ENCODE data around the gene RERE. TPM values are rescaled to one million over a fixed set of nuclear protein-coding genes. Genes with fewer than 3 reads are reported as not detected.
A peak's percentile ranks its signal among the peaks of the same experiment; 100 is the strongest.
"Not testable (repeated sequence)": the region's sequence is repeated elsewhere in the genome, so short reads cannot be mapped to it uniquely, and the experiment has no call there.

RERE gene
- polyA plus RNA-seq, 3 donors from 2014 or later: 3.8 to 5.9 (median 3.8) TPM

DNA sequence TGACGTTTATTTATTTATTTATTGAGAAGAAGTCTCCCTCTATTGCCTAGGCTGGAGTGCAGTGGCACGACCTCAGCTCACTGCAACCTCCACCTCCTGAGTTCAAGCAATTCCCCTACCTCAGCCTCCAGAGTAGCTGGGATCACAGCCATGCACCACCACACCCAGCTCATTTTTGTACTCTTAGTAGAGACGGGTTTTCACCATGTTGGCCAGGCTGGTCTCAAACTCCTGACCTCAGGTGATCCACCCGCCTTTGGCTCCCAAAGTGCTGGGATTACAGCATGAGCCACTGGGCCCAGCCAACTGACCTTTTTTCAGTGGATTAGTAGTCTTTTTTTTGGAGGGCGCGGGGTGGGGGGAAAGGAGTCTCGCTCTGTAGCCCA lies 90.6 kb downstream of the RERE start:
- not testable (repeated sequence) for H3K27ac Mint-ChIP-seq; H3K27me3 Mint-ChIP-seq (ENCODE audit: low read depth in 3 of 3); DNase-seq; H3K4me3 Mint-ChIP-seq; H3K36me3 Mint-ChIP-seq; H3K9me3 Mint-ChIP-seq
- peaks cover 15 to 34% of the 10 kb centered on the region in 2 donors for H3K4me1 Mint-ChIP-seq

DNA sequence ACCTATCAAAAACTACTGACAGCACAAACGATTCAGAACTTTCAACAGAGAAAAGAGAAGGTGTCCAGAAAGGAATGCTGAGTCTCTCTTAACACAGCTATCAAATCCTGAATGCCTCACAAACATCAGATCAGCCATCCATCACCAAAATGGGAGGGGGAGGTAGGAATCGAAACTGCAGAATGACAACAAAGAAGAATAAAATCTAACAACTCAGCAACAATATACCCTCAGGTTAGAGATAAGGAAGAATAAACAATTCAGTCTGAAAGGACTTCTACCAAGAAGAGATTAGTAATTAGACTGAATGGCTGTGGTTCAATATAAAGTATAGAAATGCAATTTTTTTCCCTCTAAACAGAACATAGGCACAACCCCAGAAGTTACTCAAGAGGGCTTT lies 94.4 kb downstream of the RERE start:
- peaks cover 10 to 23% of the 10 kb centered on the region in 2 donors for H3K4me1 Mint-ChIP-seq
- DNase-seq: no peak
- peak overlapping the region in 1 of 6 donors; percentile 15 for H3K27ac Mint-ChIP-seq
- peaks cover 0 to 2% (median 0%) of the 10 kb centered on the region in 3 donors for H3K27me3 Mint-ChIP-seq (ENCODE audit: low read depth in 3 of 3)
- no peaks in the 10 kb centered on the region for H3K9me3 Mint-ChIP-seq
- no peak overlapping the region for H3K4me3 Mint-ChIP-seq
- peaks cover 0 to 4% (median 0%) of the 10 kb centered on the region in 3 donors for H3K36me3 Mint-ChIP-seq

DNA sequence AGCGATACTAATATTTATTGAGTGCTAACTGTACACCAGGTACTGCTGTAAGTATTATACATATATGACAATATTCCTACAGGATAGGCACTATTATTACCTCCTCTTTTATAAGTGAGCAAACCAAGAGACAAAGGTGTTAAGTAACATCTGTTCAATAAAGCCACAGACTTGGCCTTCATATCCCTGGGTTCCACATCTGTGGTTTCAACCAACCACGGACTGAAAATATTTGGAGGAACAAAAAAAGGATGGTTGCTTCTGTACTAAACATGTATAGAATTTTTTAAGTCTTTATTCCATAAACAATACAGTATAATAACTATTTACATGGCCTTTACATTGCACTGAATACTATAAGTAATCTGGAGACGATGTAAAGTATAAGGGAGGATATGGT lies 95.1 kb downstream of the RERE start:
- peaks cover 0 to 2% (median 0%) of the 10 kb centered on the region in 3 donors for H3K27me3 Mint-ChIP-seq (ENCODE audit: low read depth in 3 of 3)
- H3K9me3 Mint-ChIP-seq: no peaks in the 10 kb centered on the region
- H3K36me3 Mint-ChIP-seq: peaks cover 0 to 4% (median 0%) of the 10 kb centered on the region in 3 donors
- no peak for DNase-seq
- no peak overlapping the region for H3K4me3 Mint-ChIP-seq
- peaks cover 6 to 22% of the 10 kb centered on the region in 2 donors for H3K4me1 Mint-ChIP-seq
- peak overlapping the region in 1 of 6 donors; percentile 59 for H3K27ac Mint-ChIP-seq

DNA sequence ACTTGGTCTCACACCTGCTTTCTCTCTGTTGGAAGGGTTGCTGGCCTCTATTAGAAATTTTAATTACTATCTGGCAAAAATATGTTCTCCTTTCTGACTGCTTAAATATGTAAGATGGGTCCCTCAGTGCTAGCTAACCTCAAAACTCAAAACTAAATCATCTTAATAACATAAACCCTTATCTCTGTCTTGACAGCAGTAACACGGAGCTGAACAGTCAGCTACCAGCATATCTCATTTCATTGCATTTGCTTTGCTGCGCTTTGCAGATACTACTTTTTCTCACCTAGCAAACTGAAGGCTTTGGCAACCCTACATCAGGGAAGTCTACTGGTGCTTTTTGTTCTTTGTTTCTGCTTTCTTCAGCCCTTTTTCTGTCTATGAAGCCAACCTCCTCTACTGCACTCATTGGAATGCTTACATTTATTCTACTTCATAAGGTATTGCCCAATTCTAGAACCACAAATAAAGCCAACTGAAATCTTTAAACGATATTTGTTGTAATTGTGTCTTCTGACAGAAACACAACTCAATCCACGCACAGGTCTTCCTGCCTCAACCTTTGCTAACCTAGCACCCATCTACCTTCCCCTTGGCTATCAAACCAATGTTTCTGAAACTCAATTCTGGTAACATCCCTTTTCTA lies 95.6 kb downstream of the RERE start:
- DNase-seq: no peak
- no peaks in the 10 kb centered on the region for H3K9me3 Mint-ChIP-seq
- H3K27ac Mint-ChIP-seq: peak overlapping the region in 1 of 6 donors; percentile 59
- peaks cover 0 to 4% (median 0%) of the 10 kb centered on the region in 3 donors for H3K36me3 Mint-ChIP-seq
- H3K4me3 Mint-ChIP-seq: no peak overlapping the region
- H3K4me1 Mint-ChIP-seq: peaks cover 6 to 22% of the 10 kb centered on the region in 2 donors
- H3K27me3 Mint-ChIP-seq (ENCODE audit: low read depth in 3 of 3): peaks cover 0 to 2% (median 0%) of the 10 kb centered on the region in 3 donors

DNA sequence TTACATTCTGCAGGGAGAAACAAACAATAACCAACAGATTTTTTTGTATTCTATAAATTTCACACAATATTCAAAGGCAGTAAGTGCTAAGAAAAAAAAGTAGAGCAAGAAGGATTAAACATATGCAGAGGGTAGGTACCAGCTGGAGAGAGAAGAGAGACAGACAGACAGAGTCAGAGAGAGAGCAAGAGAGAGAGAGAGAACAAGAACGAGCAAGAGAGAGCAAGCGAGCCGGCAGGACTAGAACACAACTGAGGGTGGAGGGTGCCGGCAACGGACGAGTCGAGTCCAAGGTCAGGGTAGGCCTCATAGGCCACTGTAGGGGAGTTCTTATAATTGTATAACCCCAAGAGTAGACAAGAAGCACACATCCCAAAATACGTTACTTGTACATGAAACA lies 97.1 kb downstream of the RERE start:
- H3K9me3 Mint-ChIP-seq: no peaks in the 10 kb centered on the region
- H3K36me3 Mint-ChIP-seq: peaks cover 0 to 4% (median 0%) of the 10 kb centered on the region in 3 donors
- H3K4me1 Mint-ChIP-seq: peaks cover 4 to 22% of the 10 kb centered on the region in 2 donors
- peaks cover 0 to 2% (median 0%) of the 10 kb centered on the region in 3 donors for H3K27me3 Mint-ChIP-seq (ENCODE audit: low read depth in 3 of 3)
- DNase-seq: no peak
- peak overlapping the region in 2 of 6 donors; percentile 11 to 26 for H3K27ac Mint-ChIP-seq
- H3K4me3 Mint-ChIP-seq: no peak overlapping the region

DNA sequence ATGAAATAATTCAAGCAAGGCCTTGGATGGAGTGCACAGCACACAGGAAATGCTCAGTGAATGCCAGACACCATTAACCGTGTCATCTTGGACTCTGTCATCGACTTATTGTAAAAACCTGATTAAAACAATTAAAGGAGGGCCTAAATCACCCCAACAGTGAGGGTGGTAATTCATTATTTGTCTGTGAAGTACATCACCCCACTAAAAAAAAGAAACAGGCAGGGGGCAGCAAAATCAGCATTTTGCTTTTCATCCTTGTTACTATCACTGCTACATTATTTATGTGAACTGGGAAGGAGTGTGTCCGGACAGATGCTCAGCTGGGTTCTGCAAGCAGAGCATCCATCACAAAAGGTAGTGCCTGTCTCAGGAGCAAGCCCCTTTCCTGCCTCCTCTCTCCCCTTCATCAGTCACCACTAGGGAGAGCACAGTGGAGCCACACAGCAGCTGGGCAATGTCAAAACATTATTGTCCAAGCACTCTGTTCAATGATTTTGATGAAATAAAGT lies 98.5 kb downstream of the RERE start:
- DNase-seq: no peak
- Mint-ChIP-seq H3K9me3 (no peaks in the 10 kb centered on the region), H3K36me3 (peaks cover 0 to 4% (median 0%) of the 10 kb centered on the region in 3 donors), H3K27me3 (ENCODE audit: low read depth in 3 of 3) (no peaks in the 10 kb centered on the region), H3K27ac (no peak overlapping the region), H3K4me1 (peaks cover 10 to 31% of the 10 kb centered on the region in 2 donors), H3K4me3 (no peak overlapping the region)

DNA sequence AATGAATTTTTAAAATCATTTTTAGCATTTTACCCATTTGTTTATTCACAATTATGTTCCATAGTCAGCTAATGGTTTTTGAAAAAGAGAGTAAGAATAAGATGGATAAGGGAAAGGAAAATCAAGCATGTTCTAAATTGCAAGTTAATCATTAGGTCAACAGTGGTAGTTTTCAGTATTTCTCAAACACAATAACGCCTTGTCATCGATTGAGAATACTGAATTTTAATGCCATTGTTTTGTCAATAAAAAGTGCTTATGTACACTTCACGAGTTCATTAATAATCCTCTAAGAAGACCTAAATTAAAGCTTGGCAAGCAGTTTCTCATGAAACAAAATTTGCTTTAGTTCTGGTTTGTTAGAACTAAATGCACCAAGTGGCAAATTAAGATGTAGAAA lies 100.3 kb downstream of the RERE start:
- no peak overlapping the region for H3K4me3 Mint-ChIP-seq
- peaks cover 20 to 34% of the 10 kb centered on the region in 2 donors for H3K4me1 Mint-ChIP-seq
- DNase-seq: no peak
- no peaks in the 10 kb centered on the region for H3K27me3 Mint-ChIP-seq (ENCODE audit: low read depth in 3 of 3)
- H3K9me3 Mint-ChIP-seq: no peaks in the 10 kb centered on the region
- H3K36me3 Mint-ChIP-seq: peaks cover 0 to 4% (median 0%) of the 10 kb centered on the region in 3 donors
- no peak overlapping the region for H3K27ac Mint-ChIP-seq

DNA sequence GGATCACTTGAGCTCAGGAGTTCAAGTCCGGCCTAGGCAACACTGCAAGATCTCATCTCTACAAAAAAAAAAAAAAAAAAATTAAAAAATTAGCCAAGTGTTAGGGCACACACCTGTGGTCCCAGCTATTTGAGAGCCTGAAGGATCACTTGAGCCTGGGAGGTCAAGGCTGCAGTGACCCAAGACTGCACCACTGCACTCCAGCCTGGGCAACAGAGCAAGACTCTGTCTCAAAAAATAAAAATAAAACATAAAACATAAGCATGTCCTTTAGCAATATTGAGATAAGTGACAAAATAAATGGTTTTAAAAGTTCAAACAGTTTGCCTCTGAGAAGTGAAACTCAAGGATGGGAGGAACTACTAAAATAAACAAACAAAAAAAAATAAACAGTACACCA lies 101.2 kb downstream of the RERE start:
- Mint-ChIP-seq H3K27ac (no peak overlapping the region), H3K9me3 (no peaks in the 10 kb centered on the region), H3K36me3 (peaks cover 0 to 7% (median 0%) of the 10 kb centered on the region in 3 donors), H3K27me3 (ENCODE audit: low read depth in 3 of 3) (no peaks in the 10 kb centered on the region), H3K4me3 (no peak overlapping the region), H3K4me1 (peaks cover 26 to 36% of the 10 kb centered on the region in 2 donors)
- DNase-seq: no peak

DNA sequence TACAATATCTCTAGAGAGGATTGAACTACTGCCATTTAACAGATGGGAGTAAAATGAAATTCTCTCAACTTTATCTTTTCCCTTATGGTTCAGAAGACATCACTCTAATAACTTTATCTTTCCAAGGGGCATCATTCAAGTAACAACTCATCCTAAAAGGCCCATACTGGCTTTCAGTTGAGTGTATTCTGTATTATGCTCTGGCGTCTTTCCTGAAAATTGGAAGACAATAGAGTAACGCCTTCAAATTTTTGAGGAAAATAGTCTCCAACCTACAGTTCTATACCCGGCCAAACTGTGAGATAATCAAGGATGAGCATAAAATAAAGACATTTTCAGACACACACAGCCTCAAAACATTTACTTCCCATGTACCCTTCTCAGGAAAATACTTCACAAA lies 103.3 kb downstream of the RERE start:
- Mint-ChIP-seq H3K4me1 (peaks cover 27 to 38% of the 10 kb centered on the region in 2 donors), H3K9me3 (no peaks in the 10 kb centered on the region), H3K4me3 (peak overlapping the region in 2 of 5 donors; percentile 44 to 46), H3K27me3 (ENCODE audit: low read depth in 3 of 3) (no peaks in the 10 kb centered on the region), H3K27ac (peak overlapping the region; percentile 27 to 87 (median 80)), H3K36me3 (peaks cover 0 to 4% (median 0%) of the 10 kb centered on the region in 3 donors)
- DNase-seq: no peak

DNA sequence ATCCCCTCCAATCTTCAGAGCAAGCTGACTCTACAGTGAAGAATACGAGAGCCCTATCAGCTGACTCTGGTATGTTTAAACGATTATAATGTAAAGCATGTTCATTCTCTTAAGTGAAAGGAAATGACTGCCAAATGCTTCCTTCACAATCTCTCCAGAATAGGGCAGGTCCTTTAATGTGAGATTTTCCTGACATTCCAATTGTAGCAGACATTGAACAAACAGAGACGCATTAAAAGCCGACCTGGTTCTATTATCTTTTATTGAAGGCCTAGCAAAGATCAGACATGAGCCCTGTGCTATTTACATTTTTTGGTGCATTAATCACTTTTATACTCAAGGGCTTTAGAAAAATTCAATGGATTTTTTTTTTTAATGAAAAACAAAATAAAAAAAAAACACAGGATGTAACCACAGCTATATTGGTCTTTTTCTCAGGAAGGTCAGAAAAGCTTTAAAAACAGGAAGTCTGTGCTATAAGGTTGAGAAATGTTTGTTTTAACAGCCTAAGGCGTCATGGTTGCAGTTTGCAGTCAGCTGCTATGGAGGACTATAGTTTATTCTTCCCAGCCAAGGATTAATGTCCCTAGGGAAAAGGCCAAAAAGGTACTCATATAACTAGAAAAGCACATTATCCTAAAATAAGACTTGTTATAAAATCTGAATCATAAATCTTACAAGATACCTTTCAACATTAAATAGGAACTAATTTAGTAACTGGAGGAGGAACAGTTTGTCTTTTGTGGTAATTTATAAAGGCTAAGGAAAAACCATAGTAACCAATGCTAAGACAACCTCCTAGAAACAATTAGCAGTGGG lies 104.8 kb downstream of the RERE start:
- Mint-ChIP-seq H3K4me1 (peaks cover 27 to 31% of the 10 kb centered on the region in 2 donors), H3K27ac (peak overlapping the region; percentile 70 to 95 (median 86)), H3K27me3 (ENCODE audit: low read depth in 3 of 3) (no peaks in the 10 kb centered on the region), H3K4me3 (peak overlapping the region; percentile 47 to 78 (median 67)), H3K9me3 (no peaks in the 10 kb centered on the region), H3K36me3 (peaks cover 0 to 4% (median 0%) of the 10 kb centered on the region in 3 donors)
- peak; percentile 25 to 38 (median 36) for DNase-seq

DNA sequence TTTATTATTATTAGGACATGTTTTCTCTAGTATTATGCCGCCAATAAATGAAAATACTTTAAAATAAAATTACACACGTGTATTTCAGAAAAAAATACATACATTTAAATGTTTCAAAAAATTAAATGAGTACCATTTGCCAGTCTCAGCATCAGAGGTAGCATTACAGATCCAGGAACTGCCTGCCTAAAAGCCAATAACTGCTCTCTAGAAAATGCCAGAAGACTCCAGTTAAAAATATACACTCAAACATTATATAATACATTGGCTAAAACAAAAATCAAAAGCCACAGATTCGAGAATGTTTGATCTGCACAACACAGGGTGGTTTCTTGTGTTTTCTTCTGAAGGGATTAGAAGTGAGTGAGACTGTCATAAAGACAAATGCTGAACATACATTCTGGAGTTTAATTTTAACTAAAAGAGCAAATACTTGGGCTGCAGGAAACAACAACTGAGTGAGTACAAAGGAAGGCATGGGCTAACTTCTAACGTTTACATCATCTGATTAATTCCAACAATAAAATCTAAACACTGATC lies 105.5 kb downstream of the RERE start:
- peaks cover 0 to 4% (median 0%) of the 10 kb centered on the region in 3 donors for H3K36me3 Mint-ChIP-seq
- H3K9me3 Mint-ChIP-seq: no peaks in the 10 kb centered on the region
- H3K27ac Mint-ChIP-seq: peak overlapping the region; percentile 70 to 95 (median 86)
- no peak for DNase-seq
- H3K4me3 Mint-ChIP-seq: peak overlapping the region; percentile 47 to 78 (median 67)
- H3K27me3 Mint-ChIP-seq (ENCODE audit: low read depth in 3 of 3): no peaks in the 10 kb centered on the region
- H3K4me1 Mint-ChIP-seq: peaks cover 27 to 31% of the 10 kb centered on the region in 2 donors

DNA sequence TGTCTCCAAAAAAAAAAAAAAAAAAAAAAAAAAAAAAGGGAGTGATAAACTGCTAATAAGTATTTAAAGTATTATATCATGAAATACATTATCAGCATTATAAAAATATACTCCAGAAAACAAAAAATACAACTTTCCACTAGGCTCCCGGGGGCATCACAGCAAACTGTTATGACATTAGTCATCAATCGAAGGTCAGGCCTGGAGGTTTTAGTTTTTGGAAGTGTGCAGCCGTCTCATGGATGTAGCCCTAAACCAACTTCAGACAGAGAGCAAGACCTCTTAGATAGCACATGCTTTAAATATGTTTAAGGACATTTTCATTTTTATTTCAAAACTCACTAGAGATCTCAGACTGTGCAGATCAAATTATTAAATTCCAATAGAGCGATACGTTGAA lies 106.3 kb downstream of the RERE start:
- peaks cover 0 to 4% (median 0%) of the 10 kb centered on the region in 3 donors for H3K36me3 Mint-ChIP-seq
- no peaks in the 10 kb centered on the region for H3K9me3 Mint-ChIP-seq
- peak overlapping the region in 3 of 6 donors; percentile 7 to 53 (median 52) for H3K27ac Mint-ChIP-seq
- peaks cover 27 to 31% of the 10 kb centered on the region in 2 donors for H3K4me1 Mint-ChIP-seq
- H3K27me3 Mint-ChIP-seq (ENCODE audit: low read depth in 3 of 3): no peaks in the 10 kb centered on the region
- DNase-seq: no peak
- H3K4me3 Mint-ChIP-seq: peak overlapping the region in 2 of 5 donors; percentile 8

DNA sequence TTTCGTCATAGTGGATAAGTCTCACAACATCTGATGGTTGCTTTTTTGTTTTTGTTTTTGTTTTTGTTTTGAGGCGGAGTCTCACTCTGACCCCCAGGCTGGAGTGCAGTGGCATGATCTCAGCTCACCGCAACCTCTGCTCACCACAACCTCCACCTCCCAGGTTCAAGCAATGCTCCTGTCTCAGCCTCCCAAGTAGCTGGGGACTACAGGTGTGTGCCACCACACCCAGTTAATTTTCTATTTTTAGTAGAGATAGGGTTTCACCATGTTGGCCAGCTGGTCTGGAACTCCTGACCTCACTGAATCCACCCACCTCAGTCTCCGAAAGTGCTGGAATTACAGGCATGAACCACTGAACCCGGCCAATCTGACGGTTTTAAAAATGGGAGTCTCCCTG lies 109.2 kb downstream of the RERE start:
- H3K36me3 Mint-ChIP-seq: peaks cover 0 to 4% (median 0%) of the 10 kb centered on the region in 3 donors
- no peak overlapping the region for H3K27ac Mint-ChIP-seq
- no peak overlapping the region for H3K4me3 Mint-ChIP-seq
- H3K4me1 Mint-ChIP-seq: peaks cover 27 to 29% of the 10 kb centered on the region in 2 donors
- DNase-seq: no peak
- H3K27me3 Mint-ChIP-seq (ENCODE audit: low read depth in 3 of 3): peaks cover 0 to 3% (median 0%) of the 10 kb centered on the region in 3 donors
- no peaks in the 10 kb centered on the region for H3K9me3 Mint-ChIP-seq
